Thyroid gland (tissue), 4 donors: ENCODE data around the gene COG1. TPM values are rescaled to one million over a fixed set of nuclear protein-coding genes. Genes with fewer than 3 reads are reported as not detected.

Experiments
- DNase-seq, 2 donors: peaks; one replicate each; pipeline ENCODE4 v3.0.0-alpha.2; 2019
- H3K27ac ChIP-seq, 3 donors: fragments of 200-600 bp; sonication (generic); 1 replicate in 2 of 3; 2 replicates in 1 of 3; pipeline ENCODE4 v1.5.1; 2016 to 2019; ENCODE audit warnings: mild to moderate bottlenecking in 1 of 3, moderate library complexity in 1 of 3
- H3K27me3 ChIP-seq: fragments of 200-600 bp; sonication (generic); one replicate; pipeline ENCODE4 v1.5.1; 2019
- H3K36me3 ChIP-seq, 2 donors: fragments of 200-600 bp; sonication (generic); one replicate each; pipeline ENCODE4 v1.5.1; 2016 to 2019
- H3K4me1 ChIP-seq, 2 donors: fragments of 200-600 bp; sonication (generic); one replicate each; pipeline ENCODE4 v1.5.1; 2017 to 2019
- H3K4me3 ChIP-seq, 3 donors: fragments of 200-600 bp; sonication (generic); replicated peaks in 1 of 3; 1 replicate in 2 of 3; 2 replicates in 1 of 3; pipeline ENCODE4 v1.5.1; 2016; ENCODE audit warnings: mild to moderate bottlenecking in 1 of 3
- H3K9me3 ChIP-seq: fragments of 200-600 bp; sonication (generic); one replicate; pipeline ENCODE4 v1.5.1; 2017
- CTCF ChIP-seq, 6 experiments: fragments of 200-600 bp in 3 of 6; fragments of 450-650 bp in 3 of 6; sonication (generic) in 3 of 6; IDR thresholded peaks; one replicate each; pipeline ENCODE4 v1.5.1; 2016 to 2019; ENCODE audit warnings: antibody characterized with exemption in 6 of 6, mild to moderate bottlenecking in 2 of 6, inconsistent platforms in 1 of 6, moderate library complexity in 1 of 6
- POLR2A ChIP-seq, 2 donors: fragments of 450-650 bp; IDR thresholded peaks; one replicate each; pipeline ENCODE4 v1.6.1; 2017; ENCODE audit warnings: antibody characterized with exemption in 2 of 2, mild to moderate bottlenecking in 2 of 2, moderate library complexity in 1 of 2
- WGBS, 2 donors: methylation state at CpG; one replicate each; pipeline ENCODE4 v1.1.5; 2017; 5-methylcytosine and 5-hydroxymethylcytosine counted together
- intact Hi-C: fragments of 100-400 bp; cut with DNase I; formaldehyde crosslinking; loops from one replicate; pipeline ENCODE4 v1.15.1; 2023
- total RNA-seq, 4 donors: library from RNA; depleted of rRNA; stranded (reverse); fragments of >200 nt; gene quantifications; one replicate each; pipeline ENCODE4 v1.2.3, GENCODE V29; 2016

The COG1 gene
- total RNA-seq, 4 donors from 2014 or later = 31.9 to 42.9 (median 37.2) TPM

DNA sequence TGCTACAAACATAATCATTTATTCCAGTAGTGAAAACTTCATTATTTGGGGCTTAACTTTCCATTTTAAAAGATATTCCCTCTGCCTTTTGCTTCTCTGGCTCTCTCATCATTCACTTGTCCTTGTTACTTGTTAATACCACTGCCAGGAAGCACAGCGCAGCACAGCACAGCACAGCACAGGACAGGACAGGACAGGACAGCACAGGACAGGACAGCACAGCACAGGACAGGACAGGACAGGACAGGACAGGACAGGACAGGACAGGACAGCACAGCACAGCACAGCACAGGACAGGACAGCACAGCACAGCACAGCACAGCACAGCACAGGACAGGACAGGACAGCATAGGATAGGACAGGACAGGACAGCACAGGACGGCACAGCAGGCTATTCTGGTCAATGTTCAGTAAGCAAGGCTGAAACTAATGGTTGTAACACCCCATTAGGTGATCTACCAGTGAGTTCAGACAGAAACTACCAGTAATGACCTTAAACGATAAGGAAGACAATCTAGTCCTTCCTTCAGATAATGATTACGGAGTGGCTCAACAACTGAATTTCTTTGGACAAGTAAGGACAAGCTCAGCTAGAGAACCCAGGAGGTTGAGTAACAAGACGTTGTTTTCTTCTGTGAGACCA is 31.9 kb downstream of the COG1 start:
- Histone ChIP-seq H3K9me3 (no peaks in the 10 kb centered on the region), H3K4me1 (peaks cover 13 to 37% of the 10 kb centered on the region in 2 donors), H3K36me3 (no peaks in the 10 kb centered on the region), H3K4me3 (no peak overlapping the region), H3K27ac (no peak overlapping the region), H3K27me3 (no peaks in the 10 kb centered on the region)
- no peak for DNase-seq
- WGBS, 2 donors = 91% methylated on average over 4 to 5 of the region's 5 CpGs
- TF ChIP-seq POLR2A (IDR thresholded peaks at IDR 0.05) = no peak
- no peak for TF ChIP-seq CTCF (IDR thresholded peaks at IDR 0.05)
- intact Hi-C loops = no loop called here

- Histone ChIP-seq H3K27me3 (no peaks in the 10 kb centered on the region), H3K27ac (peak overlapping the region in 2 of 3 donors; percentile 15 to 26), H3K36me3 (no peaks in the 10 kb centered on the region), H3K4me1 (peaks cover 17 to 44% of the 10 kb centered on the region in 2 donors), H3K4me3 (no peak overlapping the region), H3K9me3 (no peaks in the 10 kb centered on the region)
- no peak for DNase-seq
- WGBS, 2 donors = 72 to 77% methylated on average over 3 of the region's 3 CpGs
- intact Hi-C loops = no loop called here
- TF ChIP-seq CTCF (IDR thresholded peaks at IDR 0.05) = no peak
- TF ChIP-seq POLR2A (IDR thresholded peaks at IDR 0.05) = no peak
Observed at GRCh38 chr17:73226556-73227172, 33.8 kb downstream of the COG1 start.

GRCh38 chr17:73227379-73227778 is 34.5 kb downstream of the COG1 start:
- intact Hi-C loops = no loop called here
- DNase-seq = no peak
- TF ChIP-seq CTCF (IDR thresholded peaks at IDR 0.05) (no peak), POLR2A (IDR thresholded peaks at IDR 0.05) (no peak)
- no peaks in the 10 kb centered on the region for H3K27me3 ChIP-seq
- no peak overlapping the region for H3K4me3 ChIP-seq
- peak overlapping the region in 1 of 3 donors; percentile 26 for H3K27ac ChIP-seq
- peaks cover 17 to 44% of the 10 kb centered on the region in 2 donors for H3K4me1 ChIP-seq
- H3K36me3 ChIP-seq = no peaks in the 10 kb centered on the region
- 70 to 76% methylated on average over 3 of the region's 3 CpGs for WGBS, 2 donors
- H3K9me3 ChIP-seq = no peaks in the 10 kb centered on the region

GRCh38 chr17:73227944-73228343 is 35.1 kb downstream of the COG1 start:
- TF ChIP-seq CTCF (IDR thresholded peaks at IDR 0.05) = no peak
- TF ChIP-seq POLR2A (IDR thresholded peaks at IDR 0.05) = no peak
- no peaks in the 10 kb centered on the region for H3K27me3 ChIP-seq
- 69 to 70% methylated on average over 6 of the region's 6 CpGs for WGBS, 2 donors
- intact Hi-C loops = no loop called here
- no peaks in the 10 kb centered on the region for H3K9me3 ChIP-seq
- H3K27ac ChIP-seq = no peak overlapping the region
- DNase-seq = no peak
- no peaks in the 10 kb centered on the region for H3K36me3 ChIP-seq
- peaks cover 17 to 42% of the 10 kb centered on the region in 2 donors for H3K4me1 ChIP-seq
- H3K4me3 ChIP-seq = no peak overlapping the region

DNA sequence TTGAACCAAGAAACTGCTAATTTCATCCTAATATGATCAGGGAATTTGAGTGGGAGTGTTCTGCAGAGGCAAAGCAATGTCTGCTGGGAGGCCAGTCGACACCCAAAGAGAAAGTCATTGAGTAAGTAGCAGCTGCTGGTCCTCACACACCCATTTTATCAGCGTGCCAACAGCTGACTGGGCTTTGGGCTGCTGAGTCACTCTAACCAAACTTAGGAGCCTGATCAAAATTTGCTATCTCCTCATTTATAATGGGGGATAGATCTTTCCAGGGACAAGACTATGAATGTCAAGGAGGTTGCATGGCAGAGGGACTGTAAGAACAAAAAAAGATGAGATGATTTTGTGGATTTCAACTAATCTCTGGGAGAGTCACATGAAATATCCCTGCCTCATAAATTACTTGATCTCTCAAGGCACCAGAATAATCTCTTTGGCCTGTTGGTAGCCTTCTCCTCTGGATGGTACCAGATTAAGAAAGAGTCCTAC is 35.9 kb downstream of the COG1 start:
- Histone ChIP-seq H3K4me3 (no peak overlapping the region), H3K4me1 (peaks cover 25 to 46% of the 10 kb centered on the region in 2 donors), H3K9me3 (no peaks in the 10 kb centered on the region), H3K27me3 (no peaks in the 10 kb centered on the region), H3K36me3 (no peaks in the 10 kb centered on the region), H3K27ac (peak overlapping the region in 2 of 3 donors; percentile 17 to 53)
- WGBS, 2 donors = 8 to 30% methylated on average over 2 of the region's 2 CpGs
- peak; percentile 51 to 68 for DNase-seq
- TF ChIP-seq CTCF (IDR thresholded peaks at IDR 0.05) (no peak), POLR2A (IDR thresholded peaks at IDR 0.05) (no peak)
- intact Hi-C loops = no loop called here
